ENCODE data around the gene AP4B1.

Gene AP4B1

DNA sequence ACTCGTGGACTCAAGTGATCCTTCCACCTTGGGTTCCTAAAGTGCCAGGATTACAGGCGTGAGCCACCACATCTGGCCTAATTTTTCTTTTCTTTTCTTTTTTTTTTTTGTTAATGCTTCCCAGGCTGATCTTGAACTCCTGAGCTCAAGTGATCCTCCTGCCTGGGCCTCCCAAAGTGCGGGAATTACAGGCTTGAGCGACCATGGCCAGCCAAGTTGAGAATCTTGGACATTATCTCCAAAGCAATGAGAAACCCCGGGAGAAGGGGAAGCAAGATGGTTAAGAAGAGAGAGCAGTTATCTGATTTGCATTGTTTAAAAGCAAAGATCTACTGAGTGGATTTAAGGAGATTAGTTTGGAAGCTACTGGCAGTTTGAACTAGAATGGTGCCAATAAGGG lies 33.6 kb upstream of the AP4B1 start:
- peaks cover 15% of the 10 kb centered on the region for H3K36me3 Mint-ChIP-seq
- H3K27me3 Mint-ChIP-seq, result no peaks in the 10 kb centered on the region
- peaks cover 88% of the 10 kb centered on the region for H3K4me1 Mint-ChIP-seq (ENCODE audit: low read depth)
- peak overlapping the region; percentile 58 for H3K4me3 Mint-ChIP-seq
- H3K27ac Mint-ChIP-seq, result peak overlapping the region; percentile 96
- H3K9me3 Mint-ChIP-seq (ENCODE audit: low read depth), result no peaks in the 10 kb centered on the region

DNA sequence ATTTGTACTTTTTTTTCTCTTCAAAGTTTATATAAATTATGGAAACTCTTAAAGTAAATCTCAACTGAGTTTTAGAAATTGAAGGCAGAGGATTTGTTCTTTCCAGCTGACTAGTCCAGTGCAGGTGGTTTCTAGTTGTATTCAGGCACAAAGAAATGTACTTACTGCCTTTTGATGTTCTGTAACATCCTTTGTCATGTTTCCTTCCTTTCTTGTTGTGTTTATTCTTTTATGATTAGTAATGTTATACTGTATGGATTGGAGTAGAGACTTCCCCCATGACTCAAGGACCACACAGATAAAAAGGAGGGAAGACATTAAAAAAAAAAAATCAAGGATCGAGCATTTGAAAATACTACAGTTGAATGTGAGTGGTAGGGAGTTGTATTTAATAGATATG lies 32.5 kb upstream of the AP4B1 start:
- Mint-ChIP-seq H3K9me3 (ENCODE audit: low read depth) (no peaks in the 10 kb centered on the region), H3K27me3 (no peaks in the 10 kb centered on the region), H3K4me3 (peak overlapping the region; percentile 58), H3K36me3 (peaks cover 14% of the 10 kb centered on the region), H3K4me1 (ENCODE audit: low read depth) (peaks cover 92% of the 10 kb centered on the region), H3K27ac (peak overlapping the region; percentile 96)

DNA sequence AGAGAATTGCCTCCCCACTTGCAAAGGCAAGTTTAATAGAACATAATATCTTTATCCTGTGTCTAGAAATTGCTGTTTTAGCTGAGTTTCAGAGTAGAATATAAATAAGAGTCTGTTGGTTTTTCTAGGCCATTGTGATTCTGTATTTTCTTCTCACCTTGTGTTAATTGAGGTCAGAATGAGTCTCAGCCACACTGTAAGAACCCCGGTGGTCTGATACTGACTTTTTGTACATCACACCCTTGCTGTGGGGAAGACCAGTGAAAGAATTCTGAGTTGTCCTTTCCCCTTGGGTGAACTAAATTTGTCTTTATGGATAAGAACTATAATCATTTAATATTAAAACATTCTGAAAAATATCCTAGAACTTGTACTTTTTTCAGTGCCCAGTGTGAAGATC lies 31.4 kb upstream of the AP4B1 start:
- Mint-ChIP-seq H3K36me3 (peaks cover 9% of the 10 kb centered on the region), H3K4me3 (peak overlapping the region; percentile 27), H3K9me3 (ENCODE audit: low read depth) (no peaks in the 10 kb centered on the region), H3K4me1 (ENCODE audit: low read depth) (peaks cover 94% of the 10 kb centered on the region), H3K27me3 (no peaks in the 10 kb centered on the region), H3K27ac (peak overlapping the region; percentile 68)

DNA sequence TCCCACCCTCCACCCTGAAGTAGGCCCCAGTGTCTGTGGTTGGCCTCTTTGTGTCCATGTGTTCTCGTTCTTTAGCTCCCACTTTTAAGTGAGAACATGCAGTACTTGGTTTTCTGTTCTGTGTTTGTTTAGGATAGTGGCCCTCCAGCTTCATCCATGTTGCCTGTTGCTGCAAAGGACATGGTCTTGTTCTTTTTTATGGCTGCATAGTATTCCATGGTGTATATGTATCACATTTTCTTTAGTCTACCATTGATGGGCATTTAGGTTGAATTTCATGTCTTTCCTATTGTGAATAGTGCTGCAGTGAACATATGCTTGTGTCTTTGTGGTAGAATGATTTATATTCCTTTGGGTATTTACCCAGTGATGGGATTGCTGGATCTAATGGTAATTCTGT lies 30.6 kb upstream of the AP4B1 start:
- no peaks in the 10 kb centered on the region for H3K9me3 Mint-ChIP-seq (ENCODE audit: low read depth)
- peaks cover 93% of the 10 kb centered on the region for H3K4me1 Mint-ChIP-seq (ENCODE audit: low read depth)
- peaks cover 1% of the 10 kb centered on the region for H3K36me3 Mint-ChIP-seq
- H3K27me3 Mint-ChIP-seq, result no peaks in the 10 kb centered on the region
- peak overlapping the region; percentile 68 for H3K27ac Mint-ChIP-seq
- peak overlapping the region; percentile 42 for H3K4me3 Mint-ChIP-seq

DNA sequence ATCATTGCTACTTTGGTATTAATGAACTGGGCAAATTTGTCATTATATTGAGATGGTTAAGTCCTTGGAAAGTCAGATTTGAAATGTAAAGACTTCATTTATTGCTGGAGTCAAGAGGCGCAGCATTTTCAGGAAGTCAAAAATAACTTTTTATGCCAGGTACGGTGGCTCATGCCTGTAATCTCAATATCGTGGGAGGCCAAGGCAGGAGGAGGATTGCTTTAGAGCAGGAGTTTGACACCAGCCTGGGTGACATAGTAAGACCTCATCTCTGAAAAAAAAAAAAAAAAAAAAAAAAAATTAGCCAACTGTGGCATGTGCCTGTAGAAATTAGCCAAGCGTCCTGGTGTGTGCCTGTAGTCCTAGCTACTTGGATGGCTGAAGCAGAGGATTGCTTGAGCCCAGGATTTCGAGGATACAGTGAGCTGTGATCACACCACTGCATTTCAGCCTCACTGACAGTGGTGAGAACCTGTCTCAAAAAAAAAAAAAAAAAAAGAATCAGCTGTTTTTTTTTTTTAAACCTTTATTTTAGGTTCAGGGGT lies 30.0 kb upstream of the AP4B1 start:
- H3K4me3 Mint-ChIP-seq, result peak overlapping the region; percentile 95
- peaks cover 88% of the 10 kb centered on the region for H3K4me1 Mint-ChIP-seq (ENCODE audit: low read depth)
- H3K27ac Mint-ChIP-seq, result peak overlapping the region; percentile 93
- no peaks in the 10 kb centered on the region for H3K27me3 Mint-ChIP-seq
- H3K36me3 Mint-ChIP-seq, result no peaks in the 10 kb centered on the region
- H3K9me3 Mint-ChIP-seq (ENCODE audit: low read depth), result no peaks in the 10 kb centered on the region

DNA sequence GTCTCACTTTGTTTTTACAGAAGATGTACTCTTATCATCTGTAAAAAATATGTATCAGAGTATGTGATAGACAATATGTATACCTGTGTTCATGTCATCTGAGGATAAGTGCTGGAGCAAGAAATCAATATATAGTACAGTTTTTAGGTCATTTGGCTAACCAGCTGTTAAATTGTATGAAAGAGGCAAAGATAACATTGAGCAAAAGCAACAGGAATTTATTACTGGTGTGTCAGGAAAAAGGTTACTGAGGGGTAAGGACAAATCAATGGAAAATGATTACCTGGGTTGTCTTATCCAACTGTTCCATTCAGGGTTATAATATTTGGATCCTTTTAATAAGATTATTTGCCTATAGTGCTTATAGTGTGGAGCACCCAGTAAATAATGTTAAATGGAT lies 29.4 kb upstream of the AP4B1 start:
- H3K36me3 Mint-ChIP-seq, result no peaks in the 10 kb centered on the region
- peaks cover 83% of the 10 kb centered on the region for H3K4me1 Mint-ChIP-seq (ENCODE audit: low read depth)
- no peaks in the 10 kb centered on the region for H3K9me3 Mint-ChIP-seq (ENCODE audit: low read depth)
- H3K27ac Mint-ChIP-seq, result peak overlapping the region; percentile 93
- H3K27me3 Mint-ChIP-seq, result no peaks in the 10 kb centered on the region
- H3K4me3 Mint-ChIP-seq, result peak overlapping the region; percentile 95

DNA sequence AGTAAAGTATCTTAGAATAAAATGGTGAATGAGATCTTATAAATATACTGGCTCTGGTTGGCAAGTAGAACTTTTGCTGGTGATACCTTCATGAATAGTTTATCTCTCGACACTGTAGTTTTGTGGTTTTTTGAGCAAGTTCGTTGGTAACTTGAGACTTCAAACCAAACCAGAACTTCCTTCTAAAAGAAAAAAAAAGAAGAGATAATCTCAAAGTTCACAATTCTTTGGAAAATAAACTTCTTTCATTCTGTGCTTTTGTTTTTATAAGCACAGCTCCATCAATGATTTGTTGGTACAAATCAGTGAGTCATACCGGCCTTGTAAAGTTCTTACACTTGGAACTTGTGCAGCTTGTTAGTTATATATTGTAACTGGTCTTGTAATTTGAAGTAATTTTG lies 26.9 kb upstream of the AP4B1 start:
- H3K4me3 Mint-ChIP-seq, result peak overlapping the region; percentile 95
- no peaks in the 10 kb centered on the region for H3K36me3 Mint-ChIP-seq
- H3K9me3 Mint-ChIP-seq (ENCODE audit: low read depth), result no peaks in the 10 kb centered on the region
- no peaks in the 10 kb centered on the region for H3K27me3 Mint-ChIP-seq
- H3K4me1 Mint-ChIP-seq (ENCODE audit: low read depth), result peaks cover 73% of the 10 kb centered on the region
- peak overlapping the region; percentile 93 for H3K27ac Mint-ChIP-seq

DNA sequence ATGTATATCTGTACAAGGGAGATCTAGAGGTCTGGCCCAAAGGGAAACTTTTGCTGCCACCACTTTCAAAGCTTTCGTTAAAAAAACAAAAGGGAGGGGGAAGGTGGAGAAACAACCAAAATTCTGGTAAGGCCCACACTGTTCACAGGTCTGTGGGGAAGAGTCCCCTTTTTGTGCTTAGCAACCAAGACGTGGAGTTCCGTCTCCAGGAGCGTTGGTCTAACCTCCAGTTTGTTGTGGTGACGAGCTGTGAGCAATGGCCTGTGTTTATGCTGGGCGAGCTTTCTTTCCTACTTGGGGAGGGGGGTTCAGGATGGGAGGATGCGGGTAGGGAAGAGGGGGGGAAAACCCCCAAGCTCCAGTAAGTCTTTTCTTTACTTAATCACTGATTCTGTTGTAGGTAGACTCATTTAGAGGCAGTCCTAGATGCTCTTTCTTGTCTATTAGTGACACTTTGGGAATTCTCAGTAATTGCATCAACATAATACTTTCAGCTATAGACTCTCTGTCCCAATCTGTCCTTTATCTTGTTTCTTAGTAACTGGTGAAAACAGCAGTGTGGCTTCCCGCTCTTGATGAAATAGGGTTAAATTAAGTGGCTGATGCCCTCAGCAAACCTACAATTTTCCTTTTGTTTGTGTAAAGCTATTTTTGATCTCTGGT lies 26.0 kb upstream of the AP4B1 start:
- peaks cover 64% of the 10 kb centered on the region for H3K4me1 Mint-ChIP-seq (ENCODE audit: low read depth)
- peak overlapping the region; percentile 93 for H3K27ac Mint-ChIP-seq
- H3K36me3 Mint-ChIP-seq, result no peaks in the 10 kb centered on the region
- H3K9me3 Mint-ChIP-seq (ENCODE audit: low read depth), result no peaks in the 10 kb centered on the region
- H3K4me3 Mint-ChIP-seq, result peak overlapping the region; percentile 95
- H3K27me3 Mint-ChIP-seq, result no peaks in the 10 kb centered on the region

DNA sequence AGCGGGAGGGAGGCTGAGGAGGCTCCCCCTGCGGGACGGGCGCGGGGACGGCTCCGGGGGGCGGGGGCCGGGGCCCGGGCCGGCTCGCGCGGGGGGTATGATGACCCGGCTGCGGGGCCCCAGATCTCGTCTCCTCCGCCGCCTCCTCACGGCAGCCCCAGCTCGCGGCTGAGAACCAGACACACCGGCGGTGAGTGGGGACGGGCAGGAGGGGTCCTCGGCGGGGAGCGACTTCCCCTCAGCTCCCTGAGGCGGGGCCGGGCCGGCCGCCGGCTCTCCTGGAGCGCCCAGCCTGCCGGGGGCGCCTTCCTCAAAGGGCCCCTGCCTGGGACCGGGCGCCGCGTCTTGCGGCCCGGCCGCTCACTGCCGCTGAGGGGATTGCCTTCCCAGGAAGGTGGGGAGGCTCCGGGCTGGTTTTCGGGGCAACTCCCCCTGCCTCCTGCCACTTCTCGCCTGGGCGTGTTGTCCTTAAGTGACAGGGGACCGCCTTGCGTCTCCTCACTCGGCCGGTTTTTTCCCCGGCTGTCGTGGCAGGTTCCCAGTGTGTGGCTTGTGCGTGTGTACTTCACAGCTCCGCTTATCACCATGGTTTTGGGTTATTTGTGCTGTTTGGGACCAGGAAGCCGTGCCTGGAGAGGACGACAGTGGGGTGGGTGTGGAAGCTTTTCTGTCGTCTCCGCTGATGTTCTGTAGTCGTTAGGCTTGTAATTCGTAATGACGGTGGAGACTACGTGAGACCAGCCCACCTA lies 25.3 kb upstream of the AP4B1 start:
- peak overlapping the region; percentile 95 for H3K4me3 Mint-ChIP-seq
- H3K27me3 Mint-ChIP-seq, result no peaks in the 10 kb centered on the region
- no peaks in the 10 kb centered on the region for H3K9me3 Mint-ChIP-seq (ENCODE audit: low read depth)
- H3K36me3 Mint-ChIP-seq, result no peaks in the 10 kb centered on the region
- H3K27ac Mint-ChIP-seq, result peak overlapping the region; percentile 93
- H3K4me1 Mint-ChIP-seq (ENCODE audit: low read depth), result peaks cover 57% of the 10 kb centered on the region

DNA sequence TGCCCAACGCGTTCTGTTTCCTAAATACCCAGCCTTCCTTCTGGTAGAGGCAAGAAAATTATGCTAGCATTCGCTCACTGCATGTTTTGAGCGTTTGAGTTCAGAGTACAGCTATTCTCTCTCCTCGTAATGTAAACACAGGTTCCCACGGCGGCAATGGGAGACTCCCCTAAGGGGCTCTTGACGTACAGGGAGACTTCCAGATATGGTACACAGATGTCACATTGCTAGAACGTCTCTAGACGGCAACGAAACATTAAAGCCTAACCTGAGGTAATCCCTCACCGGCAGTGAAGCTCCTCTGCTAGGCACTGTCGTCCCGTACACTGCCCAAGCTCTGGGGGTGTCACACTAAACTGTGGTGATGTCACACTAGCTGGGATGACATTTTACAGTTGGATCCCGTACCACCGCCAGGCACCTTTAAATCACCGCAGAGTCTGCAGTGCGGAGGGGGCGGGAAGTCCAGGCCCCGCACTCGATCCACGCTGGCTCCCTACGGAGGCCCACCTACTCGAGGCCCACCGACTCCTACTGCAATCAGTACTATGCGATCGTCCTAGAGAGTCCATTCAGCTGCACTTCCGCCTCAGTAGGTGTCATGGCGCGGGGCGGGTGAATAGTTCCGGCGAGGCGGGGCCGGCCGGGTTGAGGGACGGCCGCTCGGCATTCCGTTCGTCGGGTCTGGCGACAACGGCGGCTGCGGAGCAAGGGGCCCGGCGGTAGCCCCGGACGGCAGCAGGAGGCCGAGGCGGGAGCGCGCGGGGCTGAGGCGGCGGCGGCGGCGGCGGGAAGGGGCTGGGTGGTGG lies 24.5 kb upstream of the AP4B1 start, which contains the start of gene HIPK1:
HIPK1 (plus strand) TSS at position 384 of the 809 bp plus-strand sequence.
- peaks cover 53% of the 10 kb centered on the region for H3K4me1 Mint-ChIP-seq (ENCODE audit: low read depth)

DNA sequence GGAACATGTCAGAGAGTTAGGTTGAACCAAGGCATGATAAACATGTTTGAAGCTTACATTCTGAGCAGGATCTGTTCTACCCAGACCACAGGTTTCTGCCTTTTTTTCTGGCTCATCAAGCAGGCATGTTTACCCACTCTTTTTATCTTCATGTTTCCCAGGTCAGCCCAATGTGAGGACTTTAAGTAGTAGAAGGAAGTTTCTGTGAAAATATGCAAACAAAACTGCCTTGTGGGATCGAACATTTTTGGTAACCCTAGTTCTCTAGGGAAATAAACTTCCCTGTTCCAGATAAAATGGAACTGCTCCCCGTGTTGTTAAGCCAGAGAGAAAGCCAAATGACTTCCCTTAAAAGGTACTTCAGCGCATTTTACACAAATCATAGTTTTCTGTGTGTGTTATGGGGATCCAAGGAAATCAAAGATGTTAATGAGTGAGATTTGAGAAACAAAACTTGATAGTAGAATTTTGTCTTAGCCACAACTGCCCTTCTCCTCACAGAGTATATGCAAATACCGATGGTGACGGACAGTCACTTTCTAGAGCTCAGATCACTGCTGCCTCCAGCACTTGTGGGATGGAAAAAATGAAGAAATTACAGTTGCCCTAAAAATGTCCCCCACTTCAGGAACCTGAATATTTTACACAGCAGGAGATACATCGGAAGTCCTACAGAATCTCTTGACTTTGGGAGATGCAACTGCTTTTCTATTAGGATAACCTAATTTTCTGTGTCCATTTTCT lies 23.8 kb upstream of the AP4B1 start:
- Mint-ChIP-seq H3K36me3 (no peaks in the 10 kb centered on the region), H3K9me3 (ENCODE audit: low read depth) (no peaks in the 10 kb centered on the region), H3K4me3 (peak overlapping the region; percentile 97), H3K27ac (peak overlapping the region; percentile 99), H3K4me1 (ENCODE audit: low read depth) (peaks cover 45% of the 10 kb centered on the region), H3K27me3 (no peaks in the 10 kb centered on the region)

More for the DNA sequence above, 24.5 kb upstream of the AP4B1 start, which contains the start of gene HIPK1:
- H3K4me3 Mint-ChIP-seq, result peak within 1 kb of the TSS; percentile 97
- peak within 1 kb of the TSS; percentile 99 for H3K27ac Mint-ChIP-seq
- H3K27me3 Mint-ChIP-seq, result no peaks in the 10 kb centered on the region
- H3K9me3 Mint-ChIP-seq (ENCODE audit: low read depth), result no peaks in the 10 kb centered on the region
- no peaks in the 10 kb centered on the region for H3K36me3 Mint-ChIP-seq

DNA sequence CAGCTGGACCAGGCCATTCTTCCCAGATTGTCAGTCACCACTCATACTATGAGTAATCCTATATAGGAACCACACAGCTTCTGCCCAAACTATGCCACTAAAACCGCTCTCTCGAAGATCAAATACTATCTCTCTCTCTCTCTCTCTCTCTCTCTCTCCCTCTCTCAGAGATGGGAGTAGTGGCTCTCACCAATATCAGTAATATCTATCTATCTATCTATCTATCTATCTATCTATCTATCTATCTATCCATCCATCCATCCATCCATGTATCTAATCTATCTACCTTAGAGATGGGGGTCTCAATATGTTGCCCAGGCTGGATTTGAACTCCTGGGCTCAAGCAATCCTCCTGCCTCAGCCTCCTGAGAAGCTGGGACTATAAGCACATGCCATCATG lies 19.9 kb upstream of the AP4B1 start:
- H3K4me3 Mint-ChIP-seq, result no peak overlapping the region
- H3K27ac Mint-ChIP-seq, result no peak overlapping the region
- no peaks in the 10 kb centered on the region for H3K27me3 Mint-ChIP-seq
- no peaks in the 10 kb centered on the region for H3K9me3 Mint-ChIP-seq (ENCODE audit: low read depth)
- no peaks in the 10 kb centered on the region for H3K36me3 Mint-ChIP-seq
- peaks cover 15% of the 10 kb centered on the region for H3K4me1 Mint-ChIP-seq (ENCODE audit: low read depth)

DNA sequence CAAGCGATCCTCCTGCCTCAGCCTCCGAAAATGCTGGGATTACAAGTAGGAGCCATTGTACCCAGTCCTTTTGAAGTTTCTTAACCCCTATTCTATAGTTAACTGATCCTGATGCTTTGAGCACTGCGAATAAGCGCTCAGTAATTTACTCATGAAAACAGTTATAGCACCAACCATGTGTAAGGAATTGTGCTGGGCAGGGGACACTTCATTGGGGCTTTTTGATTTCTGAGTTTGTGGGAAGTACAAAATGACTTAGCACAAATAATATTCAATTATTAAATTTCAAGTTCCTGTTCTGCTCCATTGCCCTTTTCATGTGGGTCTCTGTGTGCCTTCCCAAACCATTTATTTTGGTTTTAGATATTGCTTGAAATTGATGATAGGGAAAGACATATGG lies 18.4 kb upstream of the AP4B1 start:
- Mint-ChIP-seq H3K4me1 (ENCODE audit: low read depth) (peaks cover 5% of the 10 kb centered on the region), H3K9me3 (ENCODE audit: low read depth) (no peaks in the 10 kb centered on the region), H3K36me3 (no peaks in the 10 kb centered on the region), H3K4me3 (no peak overlapping the region), H3K27ac (no peak overlapping the region), H3K27me3 (no peaks in the 10 kb centered on the region)

DNA sequence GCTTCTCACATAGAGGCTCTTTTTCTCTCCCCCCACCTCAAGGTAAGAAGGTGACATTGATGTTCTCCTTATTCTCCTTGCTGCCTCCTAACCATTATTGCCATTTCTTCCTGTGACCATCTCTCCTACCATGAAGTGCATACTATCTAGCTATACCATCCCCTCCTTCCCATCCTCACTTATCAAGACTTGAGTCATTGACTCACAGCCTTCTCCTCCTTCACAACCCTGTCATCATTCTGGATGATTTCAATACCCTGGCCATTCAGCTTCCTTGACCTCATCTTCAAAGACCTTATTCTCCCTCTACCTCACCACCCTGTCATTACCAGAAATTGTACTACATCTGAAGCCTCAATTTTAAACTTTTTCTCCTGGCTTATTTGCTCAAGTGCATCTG lies 13.6 kb upstream of the AP4B1 start:
- Mint-ChIP-seq H3K4me3 (no peak overlapping the region), H3K27me3 (no peaks in the 10 kb centered on the region), H3K9me3 (ENCODE audit: low read depth) (no peaks in the 10 kb centered on the region), H3K4me1 (ENCODE audit: low read depth) (no peaks in the 10 kb centered on the region), H3K36me3 (no peaks in the 10 kb centered on the region), H3K27ac (no peak overlapping the region)

Data from activated naive CD8-positive, alpha-beta T cell (primary cell).